Measurements from ENCODE around the gene CAMK2G.

The CAMK2G gene

GRCh38 chr10:73785211-73785720 lies 89.1 kb downstream of the CAMK2G start, which contains the start of gene ZSWIM8 (continued):
- TF ChIP-seq ZNF565 (CRISPR knock-in tag; conservative IDR thresholded peaks at IDR 0.05; ENCODE audit: low read depth) (no peak), ZC3H10 (CRISPR knock-in tag; IDR thresholded peaks at IDR 0.05) (no peak)

GRCh38 chr10:73782749-73783085 lies 91.6 kb downstream of the CAMK2G start:
- ATAC-seq = no peak

GRCh38 chr10:73781879-73782748 lies 92.2 kb downstream of the CAMK2G start, which contains the start of gene CHCHD1:
Gene CHCHD1, plus strand, starts transcription at chr10:73782048. Its CDS starts 28 bp downstream, at chr10:73782076.
- peak; percentile 78 for ATAC-seq
- TF ChIP-seq POU6F1 (CRISPR knock-in tag; IDR thresholded peaks at IDR 0.05; ENCODE audit: borderline replicate concordance, low read depth) (no peak), ZNF8 (CRISPR knock-in tag; IDR thresholded peaks at IDR 0.05) (no peak), ZNF565 (CRISPR knock-in tag; conservative IDR thresholded peaks at IDR 0.05; ENCODE audit: low read depth) (no peak), CSRNP3 (CRISPR knock-in tag; IDR thresholded peaks at IDR 0.05) (no peak), GLIS3 (CRISPR knock-in tag; IDR thresholded peaks at IDR 0.05) (no peak), ZC3H10 (CRISPR knock-in tag; IDR thresholded peaks at IDR 0.05) (no peak), SNAI2 (CRISPR knock-in tag; IDR thresholded peaks at IDR 0.05) (no peak), PPARA (CRISPR knock-in tag; IDR thresholded peaks at IDR 0.05; ENCODE audit: borderline replicate concordance) (no peak), TOX (CRISPR knock-in tag; IDR thresholded peaks at IDR 0.05; ENCODE audit: borderline replicate concordance) (no peak), ISL1 (CRISPR knock-in tag; IDR thresholded peaks at IDR 0.05) (no peak), ESRRG (CRISPR knock-in tag; IDR thresholded peaks at IDR 0.05) (no peak), RARB (CRISPR knock-in tag; IDR thresholded peaks at IDR 0.05) (no peak), ZFP3 (CRISPR knock-in tag; IDR thresholded peaks at IDR 0.05) (no peak), ARNTL (CRISPR knock-in tag; IDR thresholded peaks at IDR 0.05; ENCODE audit: borderline replicate concordance, low read depth) (no peak), OSR1 (CRISPR knock-in tag; IDR thresholded peaks at IDR 0.05) (no peak)

More at GRCh38 chr10:73782749-73783085, 91.6 kb downstream of the CAMK2G start:
- TF ChIP-seq TSHZ2 (CRISPR knock-in tag; IDR thresholded peaks at IDR 0.05) = no peak

- ATAC-seq = peak; percentile 43
- no peak for TF ChIP-seq RARB (CRISPR knock-in tag; IDR thresholded peaks at IDR 0.05)
- TF ChIP-seq ZFP3 (CRISPR knock-in tag; IDR thresholded peaks at IDR 0.05) = no peak
- TF ChIP-seq PATZ1 (CRISPR knock-in tag; IDR thresholded peaks at IDR 0.05; ENCODE audit: borderline replicate concordance) = 0 out of 2 replicates have a peak, but pooled peaks have one; percentile 11
- TF ChIP-seq ZNF565 (CRISPR knock-in tag; conservative IDR thresholded peaks at IDR 0.05; ENCODE audit: low read depth) = no peak
These were observed 92.8 kb downstream of the CAMK2G start for GRCh38 chr10:73781548-73781878.

- ATAC-seq = no peak
- TF ChIP-seq PPARA (CRISPR knock-in tag; IDR thresholded peaks at IDR 0.05; ENCODE audit: borderline replicate concordance) = no peak
- no peak for TF ChIP-seq SNAI2 (CRISPR knock-in tag; IDR thresholded peaks at IDR 0.05)
- no peak for TF ChIP-seq CSRNP3 (CRISPR knock-in tag; IDR thresholded peaks at IDR 0.05)
- TF ChIP-seq ISL1 (CRISPR knock-in tag; IDR thresholded peaks at IDR 0.05) = no peak
- no peak for TF ChIP-seq CREB5 (CRISPR knock-in tag; IDR thresholded peaks at IDR 0.05; ENCODE audit: low read depth)
- TF ChIP-seq OSR1 (CRISPR knock-in tag; IDR thresholded peaks at IDR 0.05) = no peak
- TF ChIP-seq ZFP30 (CRISPR knock-in tag; IDR thresholded peaks at IDR 0.05) = no peak
- TF ChIP-seq GLIS3 (CRISPR knock-in tag; IDR thresholded peaks at IDR 0.05) = no peak
- no peak for TF ChIP-seq CSDC2 (CRISPR knock-in tag; IDR thresholded peaks at IDR 0.05)
These were observed 93.4 kb downstream of the CAMK2G start for GRCh38 chr10:73780966-73781365.
